ENCODE measurements around the gene STX8.

GRCh38 chr17:9410737-9411136 is 164.9 kb downstream of the STX8 start:
- no peak for TF ChIP-seq ZBTB33 (IDR thresholded peaks at IDR 0.05)
- TF ChIP-seq TAF1 (conservative IDR thresholded peaks at IDR 0.05) = no peak

All from liver (tissue), 2 donors.